GM21381 (cell line): Measurements from ENCODE around the gene ENTPD1.
"Not testable (repeated sequence)": the region's sequence is repeated elsewhere in the genome, so short reads cannot be mapped to it uniquely, and the experiment has no call there.

ENCODE experiments used
- ATAC-seq: cut with Tn5 transposase; IDR thresholded peaks from one replicate; pipeline ENCODE4 v1.9.1; 2021; ENCODE audit warnings: mild to moderate bottlenecking, moderate library complexity; ENCODE audit not compliant: unreplicated experiment

Gene ENTPD1

DNA sequence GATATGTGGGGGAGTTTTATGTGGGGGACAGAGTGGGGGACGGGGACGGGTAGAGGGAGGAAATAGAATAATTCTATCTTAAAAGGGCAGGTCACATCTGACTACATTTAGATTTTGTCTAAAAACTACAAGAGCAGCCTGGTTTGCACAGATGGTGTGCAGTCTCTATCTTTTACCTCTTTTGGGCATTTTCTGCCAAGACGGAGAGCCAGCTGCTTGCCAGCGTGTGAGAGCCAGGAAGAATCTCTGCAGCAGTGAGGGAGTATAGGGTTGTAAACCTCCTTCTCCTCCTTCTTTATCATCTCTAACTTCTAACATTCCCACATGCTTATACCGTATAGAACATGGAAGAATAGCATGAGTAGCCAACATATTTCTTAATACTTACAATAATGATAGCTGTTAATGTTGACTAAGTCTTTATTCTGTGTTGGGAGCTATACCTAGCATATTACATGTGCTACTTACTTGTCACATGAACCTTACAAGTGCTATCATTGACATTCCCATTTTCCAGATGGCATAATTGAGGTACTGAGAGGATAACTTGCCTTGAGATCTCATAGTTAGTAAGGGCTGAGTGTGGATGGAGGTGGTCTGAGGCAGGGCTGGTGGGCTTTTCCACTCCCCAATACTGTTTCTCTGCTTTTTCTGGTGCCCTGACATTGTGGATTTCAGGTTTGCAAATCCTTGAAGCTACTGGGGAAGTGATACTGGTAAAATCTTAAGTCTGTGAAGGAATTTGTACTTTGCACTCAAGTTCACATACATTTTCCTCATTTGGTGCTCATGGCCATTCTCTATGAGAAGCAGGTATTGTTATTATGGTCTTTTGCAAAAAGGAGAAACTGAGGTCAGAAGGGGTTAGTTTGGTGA lies 1.1 kb downstream of the ENTPD1 start:
- ATAC-seq = no peak

DNA sequence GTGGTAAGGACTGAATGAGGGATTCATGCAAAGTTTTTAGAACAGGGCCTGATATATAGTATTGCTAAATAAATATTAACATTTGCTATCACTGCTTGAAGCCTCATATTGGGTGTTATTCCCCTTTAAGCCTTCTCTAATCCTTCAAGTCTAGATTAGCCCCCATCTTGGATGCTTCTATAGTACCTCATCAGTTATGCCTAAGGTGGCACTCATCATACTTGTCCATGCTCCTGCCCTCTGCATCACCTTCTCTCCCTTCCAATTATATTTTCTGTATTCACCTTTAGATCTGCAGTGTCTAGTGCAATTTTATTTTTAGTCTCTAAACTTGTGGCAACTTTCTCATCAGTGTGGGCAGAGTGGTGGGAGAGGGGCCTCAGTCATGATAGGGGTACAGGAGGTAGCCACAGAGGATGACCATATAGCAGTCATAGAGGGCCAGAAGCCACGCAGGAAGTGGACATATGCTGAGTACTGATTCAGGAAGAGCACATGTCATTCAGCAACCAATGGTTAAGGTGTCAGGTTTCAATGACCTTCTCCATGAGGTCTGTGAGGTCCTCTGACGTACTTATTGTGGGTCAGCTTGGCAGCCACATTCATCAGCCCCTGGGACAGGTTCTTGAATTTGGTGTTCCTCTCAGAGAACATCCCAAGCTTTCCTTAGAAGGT lies 2.5 kb downstream of the ENTPD1 start:
- ATAC-seq = peak; percentile 55

DNA sequence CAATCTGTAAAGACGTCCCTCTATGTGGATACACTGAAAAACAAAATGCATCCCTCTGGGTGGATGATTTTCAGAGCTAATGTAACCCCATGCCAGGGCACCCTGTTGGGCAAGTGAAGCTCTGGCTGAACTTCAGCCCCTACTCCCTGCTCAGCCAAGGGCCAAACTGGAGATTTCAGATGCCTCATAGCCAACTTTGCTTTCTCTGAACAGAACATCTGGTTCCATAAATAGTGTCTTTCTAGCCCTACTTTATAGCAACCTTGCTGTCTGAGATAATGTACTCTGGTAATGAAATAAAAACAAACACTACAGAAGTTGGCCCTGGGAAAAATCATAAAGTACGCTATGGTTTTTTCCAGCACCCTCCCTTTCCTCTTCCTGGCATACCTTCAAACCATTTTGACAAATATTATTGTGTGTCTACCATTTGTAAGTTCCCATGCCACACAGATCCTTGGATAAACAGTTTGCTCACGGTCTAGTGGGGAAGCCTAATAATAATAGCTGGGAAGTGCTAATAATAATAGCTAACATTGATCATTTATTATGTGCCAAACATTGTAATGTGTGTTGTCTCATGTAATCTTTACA lies 3.4 kb downstream of the ENTPD1 start:
- no peak for ATAC-seq

DNA sequence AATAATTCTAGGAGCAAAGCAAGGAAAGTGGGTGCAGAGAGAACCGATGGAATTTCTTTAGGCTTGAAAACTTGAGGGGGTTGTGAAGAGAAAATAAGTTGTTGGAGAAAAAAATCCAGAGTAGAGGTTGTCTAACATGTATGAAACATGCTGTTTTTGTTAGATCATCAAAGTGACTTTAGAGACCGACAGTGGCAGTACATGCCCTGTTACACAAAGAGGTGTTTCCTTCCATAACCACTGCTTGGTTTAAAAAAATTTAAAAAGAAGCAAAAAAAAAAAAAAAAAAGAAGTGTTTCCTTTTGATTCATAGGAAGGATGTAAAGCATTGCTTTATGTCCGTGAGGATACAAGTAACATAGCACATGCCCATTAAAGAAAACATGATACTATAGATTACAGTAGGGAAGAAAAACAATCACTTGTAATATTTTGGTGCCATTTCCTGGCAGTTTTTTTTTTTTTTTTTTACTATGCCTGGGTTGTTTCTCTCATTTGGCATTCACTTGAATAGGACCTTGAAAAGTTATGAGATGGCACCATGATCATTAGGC lies 6.1 kb downstream of the ENTPD1 start:
- no peak for ATAC-seq

DNA sequence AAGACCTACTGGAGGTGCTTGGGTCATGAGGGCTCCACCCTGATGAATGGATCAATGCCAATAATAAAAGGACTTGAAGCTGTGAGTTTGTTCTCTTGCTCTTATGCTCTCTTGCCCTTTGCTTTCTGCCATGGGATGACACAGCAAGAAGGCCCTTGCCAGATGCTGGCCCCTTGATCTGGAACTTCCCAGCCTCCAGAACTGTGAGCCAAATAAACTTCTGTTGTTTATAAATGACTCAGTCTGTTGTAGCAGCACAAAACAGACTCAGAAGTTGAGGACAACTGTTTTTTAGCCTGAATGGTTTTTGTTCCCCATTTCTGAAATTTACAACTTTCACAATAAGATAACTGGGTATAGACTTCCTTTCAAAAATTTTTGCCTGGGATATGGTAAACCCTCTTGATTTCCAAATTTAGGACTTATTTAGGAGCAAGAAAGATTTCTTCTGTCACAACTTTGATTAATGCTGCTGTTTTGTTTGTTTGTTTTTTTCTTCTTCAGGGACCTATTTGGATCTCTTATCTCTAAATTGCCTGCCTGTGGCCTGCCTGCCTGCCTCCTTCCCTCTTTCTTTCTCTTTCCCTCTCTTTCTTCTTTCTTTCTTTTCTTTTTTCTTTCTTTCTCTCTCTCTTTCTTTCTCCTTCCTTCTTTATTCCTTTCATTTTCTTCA lies 12.1 kb downstream of the ENTPD1 start:
- ATAC-seq = peak; percentile 82

DNA sequence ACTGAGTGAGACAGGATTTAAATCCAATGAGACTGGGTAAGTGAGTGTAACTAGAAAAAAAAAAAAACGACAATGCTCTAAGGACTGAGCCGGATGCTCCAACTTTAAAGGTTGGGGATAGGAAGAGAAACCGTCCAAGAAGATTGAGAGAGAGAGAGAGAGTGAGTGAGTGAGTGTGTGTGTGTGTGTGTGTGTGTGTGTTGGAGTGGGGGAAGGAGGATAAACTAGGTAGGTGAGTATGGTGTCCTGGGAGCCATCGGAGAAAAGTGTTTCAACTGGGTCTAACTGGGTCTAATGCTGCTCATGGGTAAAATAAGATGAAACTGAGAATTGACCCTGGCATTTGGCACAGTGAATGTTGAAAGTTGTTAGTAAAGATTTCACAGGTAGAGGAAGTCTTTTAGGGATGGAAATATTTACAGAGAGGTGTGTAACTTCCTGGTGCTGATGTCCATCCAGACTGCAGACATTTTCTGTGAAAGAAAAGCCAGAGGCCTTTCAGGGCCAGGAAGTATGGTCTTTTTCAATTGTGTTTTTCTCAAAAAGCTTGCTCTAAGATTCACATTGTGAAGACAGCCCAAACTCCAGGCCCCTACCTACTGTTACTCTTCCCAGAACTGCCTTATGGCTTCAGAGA lies 14.2 kb downstream of the ENTPD1 start:
- ATAC-seq = no peak

DNA sequence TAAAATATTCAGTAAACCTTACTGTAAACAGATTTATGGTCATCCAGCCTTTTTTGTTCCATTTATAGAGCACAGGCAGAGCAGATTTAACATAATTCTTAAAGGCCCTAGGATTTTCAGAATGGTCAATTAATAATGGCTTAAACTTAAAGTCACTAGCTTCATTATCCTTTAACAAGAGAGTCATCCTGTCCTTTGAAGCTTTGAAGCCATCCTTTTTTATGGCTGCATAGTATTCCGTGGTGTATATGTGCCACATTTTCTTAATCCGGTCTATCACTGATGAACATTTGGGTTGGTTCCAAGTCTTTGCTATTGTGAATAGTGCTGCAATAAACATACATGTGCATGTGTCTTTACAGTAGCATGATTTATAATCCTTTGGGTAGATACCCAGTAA lies 17.5 kb downstream of the ENTPD1 start:
- not testable (repeated sequence) for ATAC-seq

DNA sequence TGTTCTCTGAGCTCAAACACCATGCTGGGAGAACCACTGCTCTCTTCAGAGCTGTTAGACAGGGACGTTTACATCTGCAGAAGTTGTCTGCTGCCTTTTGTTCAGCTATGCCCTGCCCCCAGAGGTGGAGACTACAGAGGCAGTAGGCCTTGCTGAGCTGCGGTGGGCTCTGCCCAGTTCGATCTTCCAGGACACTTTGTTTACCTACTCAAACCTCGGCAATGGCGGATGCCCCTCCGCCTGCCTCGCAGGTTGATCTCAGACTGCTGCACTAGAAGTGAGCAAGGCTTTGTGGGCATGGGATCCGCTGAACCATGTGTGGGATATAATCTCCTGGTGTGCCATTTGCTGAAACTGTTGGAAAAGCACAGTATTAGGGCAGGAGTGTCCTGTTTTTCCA lies 21.7 kb downstream of the ENTPD1 start:
- ATAC-seq = not testable (repeated sequence)

DNA sequence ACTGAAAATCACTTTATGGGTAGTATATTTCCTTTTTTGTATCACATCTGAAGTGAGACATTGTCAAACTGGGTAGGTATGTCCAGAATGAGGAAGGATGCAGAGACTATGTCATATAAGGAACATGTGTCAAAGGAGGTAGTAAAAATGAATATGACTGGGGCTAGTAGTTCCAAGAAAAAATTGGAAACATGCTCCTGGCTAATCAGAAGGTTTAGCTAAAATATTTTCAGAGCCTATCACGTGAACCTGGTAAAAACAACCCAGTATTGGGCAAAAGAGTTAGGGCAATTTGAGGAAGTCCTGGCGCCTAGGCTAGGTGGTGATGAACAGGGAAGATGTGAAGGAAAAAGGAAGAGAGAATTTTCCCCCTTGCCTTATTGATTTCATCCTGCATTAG lies 26.4 kb downstream of the ENTPD1 start:
- no peak for ATAC-seq

DNA sequence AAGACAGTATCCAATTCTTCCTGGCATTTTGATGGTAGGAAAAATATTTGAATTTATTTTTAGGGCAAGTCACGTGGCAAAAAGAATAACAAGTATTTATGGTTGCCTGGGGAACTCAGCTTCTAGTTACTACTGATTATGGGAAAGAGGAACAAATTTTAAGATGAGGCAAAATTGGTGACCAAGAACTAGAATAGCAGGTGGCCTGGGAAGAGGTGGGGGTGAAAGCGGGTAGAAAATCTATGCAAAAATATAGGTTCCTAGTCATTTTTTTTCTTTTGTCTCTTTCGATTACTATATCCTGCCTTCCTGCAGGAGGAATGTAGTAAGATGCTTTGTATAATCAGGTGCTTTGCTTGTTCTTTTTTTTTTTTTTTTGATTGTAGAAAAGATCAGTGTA lies 27.8 kb downstream of the ENTPD1 start:
- ATAC-seq = peak; percentile 54

DNA sequence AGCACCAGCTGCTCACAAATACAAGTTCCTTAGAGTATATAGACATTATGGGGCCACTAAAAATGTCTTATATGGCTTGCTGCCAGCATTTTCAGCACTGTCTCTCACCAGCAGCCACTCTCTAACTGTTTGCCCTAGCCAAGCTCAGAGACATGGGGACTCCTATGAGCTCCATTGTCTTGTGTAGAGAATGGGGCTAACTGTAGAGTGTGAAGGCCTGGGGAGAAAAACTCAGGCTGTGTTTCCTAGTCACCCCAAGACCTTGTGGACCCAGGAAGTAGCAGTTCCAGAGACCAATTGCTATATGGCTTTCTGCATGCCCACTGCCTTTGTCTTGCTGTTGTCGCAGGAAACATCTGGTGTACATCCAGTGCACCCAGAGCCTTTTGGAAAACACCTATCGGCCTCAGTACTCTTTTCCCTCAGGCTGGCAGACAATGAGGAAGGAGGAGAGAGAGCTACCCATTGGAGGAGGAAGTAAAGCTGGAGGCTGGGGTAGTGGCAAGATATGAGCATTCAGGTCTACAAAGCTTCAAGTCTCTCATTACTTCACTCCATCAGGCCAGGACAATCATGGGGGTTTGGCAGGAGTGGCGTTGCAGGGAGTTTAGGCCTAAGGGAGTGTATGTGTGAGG lies 28.4 kb downstream of the ENTPD1 start:
- ATAC-seq = no peak

DNA sequence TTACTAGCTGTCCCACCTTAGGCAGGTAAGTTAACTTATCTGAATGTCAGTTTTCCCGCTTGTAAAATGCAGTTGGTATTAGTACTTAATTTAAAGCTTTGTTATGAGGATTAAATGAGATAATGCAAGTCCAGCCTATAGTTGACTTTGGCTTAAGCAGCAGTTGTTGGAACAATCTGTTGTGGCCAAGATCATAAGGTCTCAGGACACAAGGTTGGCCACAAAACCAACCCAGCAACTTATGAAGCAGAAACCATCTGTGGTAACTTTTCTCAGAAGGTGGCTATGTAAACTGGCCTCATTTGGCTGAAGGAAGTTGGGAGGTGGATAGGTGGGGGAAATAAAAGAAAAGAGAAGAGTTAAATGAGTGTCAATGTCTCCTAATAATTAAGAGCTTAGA lies 29.4 kb downstream of the ENTPD1 start:
- ATAC-seq = peak; percentile 46

DNA sequence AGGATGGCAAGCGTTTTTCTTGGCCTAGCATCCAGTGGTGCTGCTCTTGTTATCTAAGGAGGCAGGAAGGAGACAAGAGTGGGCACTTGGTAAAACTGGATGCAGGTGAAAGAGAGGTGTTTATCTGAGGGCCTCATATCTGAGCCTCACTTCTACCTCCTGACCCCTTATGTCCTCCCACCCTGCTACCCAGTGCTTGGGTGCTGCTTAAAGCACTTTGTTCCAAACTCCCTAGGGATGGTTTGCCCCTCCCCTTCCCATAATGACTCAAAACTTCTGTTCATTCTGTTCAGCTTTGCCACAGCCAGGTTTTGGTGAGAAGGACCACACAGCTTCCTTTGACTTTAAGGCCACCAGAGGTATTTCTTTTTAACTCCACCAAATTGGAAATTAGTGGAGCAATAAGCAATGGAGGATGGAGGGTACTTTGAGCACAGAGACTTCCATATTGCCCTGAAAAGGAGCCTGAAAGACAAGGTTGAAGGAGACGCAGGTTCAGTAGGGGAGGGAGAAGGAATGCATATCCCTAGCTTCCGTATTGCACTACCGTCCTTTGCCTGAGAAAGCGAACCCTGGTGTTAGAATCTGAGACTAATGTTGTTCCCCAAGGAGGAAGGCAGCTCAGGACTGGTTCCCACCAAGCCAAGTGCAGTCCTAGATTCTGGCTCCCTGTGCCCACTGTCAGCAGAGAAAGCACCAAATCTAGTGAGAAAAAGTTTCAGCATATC lies 30.1 kb downstream of the ENTPD1 start:
- no peak for ATAC-seq

DNA sequence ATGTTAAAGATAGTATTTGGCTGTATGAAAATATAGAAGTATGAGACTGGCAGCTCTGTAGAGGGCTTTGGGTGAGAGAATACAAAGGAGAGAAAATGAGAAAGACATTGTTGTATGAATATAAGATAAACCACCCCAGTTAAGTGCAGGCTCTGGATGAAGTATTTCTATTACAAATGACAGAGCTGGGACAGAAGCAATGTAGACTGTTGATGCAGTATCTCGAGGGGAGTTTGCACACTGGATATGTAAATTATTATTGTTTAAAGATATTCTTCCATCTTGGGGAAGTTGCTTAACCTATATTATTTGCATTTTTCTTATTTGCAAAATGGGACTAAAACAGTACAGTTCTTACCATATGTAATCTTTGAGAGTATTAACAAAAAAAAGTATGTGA lies 31.5 kb downstream of the ENTPD1 start:
- ATAC-seq = no peak

DNA sequence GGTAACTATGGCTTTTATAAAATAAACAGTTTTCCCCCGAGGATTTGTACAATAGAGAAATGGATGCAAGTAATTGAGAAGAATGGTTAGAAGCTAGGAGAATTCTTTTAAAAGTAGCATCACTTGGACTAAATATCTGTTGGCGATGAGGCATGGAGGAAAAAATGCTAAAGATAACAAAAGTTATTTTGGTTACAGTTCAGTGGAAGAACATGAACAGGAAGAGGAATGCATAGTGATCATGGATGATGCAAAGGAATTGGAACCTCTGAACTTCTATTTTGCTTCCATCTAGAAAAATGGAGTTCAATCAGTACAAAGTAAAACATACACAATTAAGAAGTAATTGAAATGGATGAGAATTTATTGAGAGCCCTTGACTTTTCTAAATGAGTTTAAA lies 32.9 kb downstream of the ENTPD1 start:
- ATAC-seq = no peak

DNA sequence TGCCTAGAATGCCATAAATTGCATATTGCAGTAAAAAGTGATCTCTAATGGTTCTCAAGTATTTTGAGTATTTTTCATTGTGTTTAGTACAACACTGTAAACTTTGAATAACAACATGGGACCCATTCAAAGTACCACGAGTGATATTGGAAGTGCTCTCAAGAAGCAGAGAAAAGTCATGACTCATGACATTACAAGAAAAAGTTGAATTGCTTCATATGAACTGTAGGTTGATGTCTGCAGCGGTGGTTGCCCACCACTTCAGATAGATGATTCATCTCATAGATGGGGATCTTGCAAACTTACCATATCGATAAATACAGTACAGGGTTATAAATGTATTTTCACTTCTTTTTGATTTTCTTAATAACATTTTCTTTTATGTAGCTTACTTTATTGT lies 33.9 kb downstream of the ENTPD1 start:
- ATAC-seq = no peak

DNA sequence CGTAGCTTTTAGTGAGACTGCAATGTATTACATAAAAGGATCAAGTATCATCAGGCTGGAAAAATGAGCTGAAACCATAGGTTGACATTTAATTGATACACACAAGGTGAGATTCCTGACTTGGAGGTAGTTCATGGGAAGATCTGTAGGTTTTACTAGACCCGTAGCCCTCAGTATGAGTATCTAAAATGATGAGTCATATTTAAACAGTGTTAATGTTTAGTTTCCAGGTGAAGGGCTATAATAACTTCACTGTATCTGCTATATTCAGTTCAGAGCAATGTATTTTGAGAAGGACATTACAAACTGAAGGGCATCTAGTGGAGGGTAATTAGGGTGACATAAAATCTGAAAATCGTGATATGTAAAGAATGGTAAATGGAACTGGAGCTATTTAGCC lies 35.0 kb downstream of the ENTPD1 start:
- peak; percentile 43 for ATAC-seq

DNA sequence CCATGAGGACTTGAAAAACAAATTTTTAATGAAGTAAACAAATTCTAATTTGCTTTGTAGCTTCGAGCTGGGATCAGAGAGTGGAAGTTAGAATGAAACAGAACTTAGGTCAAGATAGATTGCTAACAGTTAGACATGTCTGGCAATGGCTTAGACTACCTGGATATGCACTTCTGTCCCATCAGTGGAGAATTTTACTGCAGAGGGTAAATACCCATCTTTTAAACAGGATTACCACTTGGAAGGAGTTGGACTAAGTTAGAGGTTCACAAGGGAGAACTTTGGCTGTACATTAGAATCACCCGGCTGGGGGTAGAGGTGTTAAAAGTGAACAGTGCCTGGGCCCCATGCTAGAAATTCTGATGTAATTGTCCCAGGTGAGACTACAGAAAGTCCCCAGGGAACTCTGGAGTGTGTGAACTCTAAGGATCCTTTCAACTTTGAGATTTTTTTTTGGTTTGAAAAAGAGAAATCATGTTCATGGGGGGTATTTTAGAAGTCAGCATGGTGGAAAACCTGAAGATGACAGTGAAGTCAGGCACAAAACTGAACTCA lies 35.5 kb downstream of the ENTPD1 start:
- peak; percentile 40 for ATAC-seq

DNA sequence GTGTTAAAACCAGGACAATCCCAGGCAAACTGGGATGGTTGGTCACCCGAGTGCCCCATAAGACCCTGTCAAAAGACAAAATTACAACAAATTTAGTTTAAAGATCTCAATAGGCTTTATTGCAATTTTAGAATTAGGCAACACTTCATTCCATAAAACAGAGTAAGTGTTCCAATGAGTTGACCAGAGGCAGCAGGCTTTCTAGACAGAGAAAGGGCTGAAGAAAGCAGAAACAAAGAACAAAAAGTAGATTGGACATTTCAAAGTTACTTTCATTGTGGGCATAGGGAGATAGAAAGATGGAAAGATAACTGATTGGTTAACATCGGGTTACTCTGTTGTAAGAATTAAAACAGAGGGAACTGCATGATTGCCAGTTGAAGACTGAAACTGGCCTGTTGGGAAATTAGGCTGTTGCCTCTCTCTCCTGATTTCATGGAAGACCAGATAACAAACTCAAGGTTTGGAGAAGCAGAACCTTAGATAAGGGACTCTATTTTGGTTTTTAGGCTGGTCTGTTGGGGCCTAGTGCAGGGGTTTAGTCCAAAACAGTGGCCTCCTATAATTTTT lies 36.3 kb downstream of the ENTPD1 start:
- ATAC-seq = no peak
